Measurements from ENCODE around the gene CNTFR.

DNA sequence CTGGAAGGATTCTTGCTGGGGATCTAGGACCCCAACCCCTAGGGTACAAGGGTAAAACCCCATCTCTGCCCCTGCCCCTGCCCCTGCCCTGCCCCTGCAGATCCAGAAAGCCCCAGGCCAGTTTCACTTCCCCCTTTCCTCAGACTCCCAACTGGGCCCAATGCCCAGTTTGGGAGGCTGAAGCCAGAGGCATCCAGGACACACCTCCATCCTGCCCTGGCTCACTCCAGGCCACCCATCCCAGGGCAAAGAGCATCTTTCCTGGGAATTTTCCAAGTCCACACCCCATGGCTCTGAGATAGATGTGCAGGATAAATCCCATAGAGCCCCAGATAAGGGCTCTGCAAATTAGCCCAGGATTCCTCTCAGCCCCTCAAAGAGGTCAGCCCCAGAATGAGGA, 17.4 kb downstream of the CNTFR start:
- TF ChIP-seq, protein P1, sequence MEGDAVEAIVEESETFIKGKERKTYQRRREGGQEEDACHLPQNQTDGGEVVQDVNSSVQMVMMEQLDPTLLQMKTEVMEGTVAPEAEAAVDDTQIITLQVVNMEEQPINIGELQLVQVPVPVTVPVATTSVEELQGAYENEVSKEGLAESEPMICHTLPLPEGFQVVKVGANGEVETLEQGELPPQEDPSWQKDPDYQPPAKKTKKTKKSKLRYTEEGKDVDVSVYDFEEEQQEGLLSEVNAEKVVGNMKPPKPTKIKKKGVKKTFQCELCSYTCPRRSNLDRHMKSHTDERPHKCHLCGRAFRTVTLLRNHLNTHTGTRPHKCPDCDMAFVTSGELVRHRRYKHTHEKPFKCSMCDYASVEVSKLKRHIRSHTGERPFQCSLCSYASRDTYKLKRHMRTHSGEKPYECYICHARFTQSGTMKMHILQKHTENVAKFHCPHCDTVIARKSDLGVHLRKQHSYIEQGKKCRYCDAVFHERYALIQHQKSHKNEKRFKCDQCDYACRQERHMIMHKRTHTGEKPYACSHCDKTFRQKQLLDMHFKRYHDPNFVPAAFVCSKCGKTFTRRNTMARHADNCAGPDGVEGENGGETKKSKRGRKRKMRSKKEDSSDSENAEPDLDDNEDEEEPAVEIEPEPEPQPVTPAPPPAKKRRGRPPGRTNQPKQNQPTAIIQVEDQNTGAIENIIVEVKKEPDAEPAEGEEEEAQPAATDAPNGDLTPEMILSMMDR (conservative IDR thresholded peaks at IDR 0.05; ENCODE audit: low read depth in 2 of 2), result no peak
- TF ChIP-seq POLR2AphosphoS5 (IDR thresholded peaks at IDR 0.05; ENCODE audit: low read depth) (no peak), EZH2 (IDR thresholded peaks at IDR 0.05; ENCODE audit: low read depth, unreplicated experiment) (no peak), EZH2phosphoT487 (IDR thresholded peaks at IDR 0.05; ENCODE audit: unreplicated experiment) (no peak), JUNB (IDR thresholded peaks at IDR 0.05; ENCODE audit: unreplicated experiment) (no peak), CREB1 (CRISPR knock-in tag; IDR thresholded peaks at IDR 0.05; ENCODE audit: low read depth) (no peak), ZNF114 (CRISPR knock-in tag; IDR thresholded peaks at IDR 0.05) (no peak)
- TF ChIP-seq, protein P2, sequence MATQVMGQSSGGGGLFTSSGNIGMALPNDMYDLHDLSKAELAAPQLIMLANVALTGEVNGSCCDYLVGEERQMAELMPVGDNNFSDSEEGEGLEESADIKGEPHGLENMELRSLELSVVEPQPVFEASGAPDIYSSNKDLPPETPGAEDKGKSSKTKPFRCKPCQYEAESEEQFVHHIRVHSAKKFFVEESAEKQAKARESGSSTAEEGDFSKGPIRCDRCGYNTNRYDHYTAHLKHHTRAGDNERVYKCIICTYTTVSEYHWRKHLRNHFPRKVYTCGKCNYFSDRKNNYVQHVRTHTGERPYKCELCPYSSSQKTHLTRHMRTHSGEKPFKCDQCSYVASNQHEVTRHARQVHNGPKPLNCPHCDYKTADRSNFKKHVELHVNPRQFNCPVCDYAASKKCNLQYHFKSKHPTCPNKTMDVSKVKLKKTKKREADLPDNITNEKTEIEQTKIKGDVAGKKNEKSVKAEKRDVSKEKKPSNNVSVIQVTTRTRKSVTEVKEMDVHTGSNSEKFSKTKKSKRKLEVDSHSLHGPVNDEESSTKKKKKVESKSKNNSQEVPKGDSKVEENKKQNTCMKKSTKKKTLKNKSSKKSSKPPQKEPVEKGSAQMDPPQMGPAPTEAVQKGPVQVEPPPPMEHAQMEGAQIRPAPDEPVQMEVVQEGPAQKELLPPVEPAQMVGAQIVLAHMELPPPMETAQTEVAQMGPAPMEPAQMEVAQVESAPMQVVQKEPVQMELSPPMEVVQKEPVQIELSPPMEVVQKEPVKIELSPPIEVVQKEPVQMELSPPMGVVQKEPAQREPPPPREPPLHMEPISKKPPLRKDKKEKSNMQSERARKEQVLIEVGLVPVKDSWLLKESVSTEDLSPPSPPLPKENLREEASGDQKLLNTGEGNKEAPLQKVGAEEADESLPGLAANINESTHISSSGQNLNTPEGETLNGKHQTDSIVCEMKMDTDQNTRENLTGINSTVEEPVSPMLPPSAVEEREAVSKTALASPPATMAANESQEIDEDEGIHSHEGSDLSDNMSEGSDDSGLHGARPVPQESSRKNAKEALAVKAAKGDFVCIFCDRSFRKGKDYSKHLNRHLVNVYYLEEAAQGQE (IDR thresholded peaks at IDR 0.05; ENCODE audit: unreplicated experiment), result no peak

All from GM23338 (cell line).